ENCODE measurements around the gene JAZF1. TPM values are rescaled to one million over a fixed set of nuclear protein-coding genes. Genes with fewer than 3 reads are reported as not detected.

JAZF1 gene
- total and polyA plus RNA-seq, 4 donors = 13.5 to 38.8 (median 21.3) TPM

DNA sequence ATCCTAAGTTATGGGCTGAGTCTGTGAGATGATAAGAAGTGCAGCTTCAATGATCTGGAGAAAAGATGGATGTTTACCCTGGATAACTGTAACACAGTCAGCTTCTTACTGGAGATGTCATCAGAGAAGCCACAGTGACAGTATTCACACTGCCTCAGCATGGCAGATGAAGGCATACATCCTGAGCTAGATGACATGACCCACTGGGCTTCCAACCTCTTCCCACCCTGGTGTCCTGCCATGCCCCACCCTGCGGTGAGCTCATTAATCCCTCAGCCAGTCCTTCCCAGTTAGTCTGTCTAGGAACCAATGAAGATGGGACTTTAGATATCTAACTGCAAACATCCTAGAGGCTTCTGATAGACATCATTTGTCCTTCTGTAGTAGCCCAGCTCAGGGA, 226.8 kb downstream of the JAZF1 start:
- Histone ChIP-seq H3K36me3 (ENCODE audit: control insufficient read depth in 1 of 2, insufficient read depth in 2 of 2, low read length in 1 of 2) (no peaks in the 10 kb centered on the region), H3K27me3 (ENCODE audit: control insufficient read depth in 1 of 2, insufficient read depth in 2 of 2, low read length in 1 of 2) (no peaks in the 10 kb centered on the region), H3K4me3 (ENCODE audit: low read length in 2 of 2) (no peak overlapping the region), H3K27ac (ENCODE audit: low read depth in 1 of 2, low read length in 2 of 2) (no peak overlapping the region), H3K4me1 (ENCODE audit: control insufficient read depth in 1 of 2, insufficient read depth in 2 of 2, low read length in 2 of 2) (peaks cover 1 to 6% of the 10 kb centered on the region in 2 donors), H3K9me3 (ENCODE audit: control insufficient read depth, low read length) (no peaks in the 10 kb centered on the region)
- intact Hi-C loops (cut with DNase I) = no loop called here
- ATAC-seq (ENCODE audit: low FRiP score) (no peak), DNase-seq (no peak)
- WGBS, 2 donors = 96 to 100% methylated on average over 1 of the region's 1 CpG

- Histone ChIP-seq H3K4me3 (ENCODE audit: low read length in 2 of 2) (no peak overlapping the region), H3K27me3 (ENCODE audit: control insufficient read depth in 1 of 2, insufficient read depth in 2 of 2, low read length in 1 of 2) (no peaks in the 10 kb centered on the region), H3K27ac (ENCODE audit: low read depth in 1 of 2, low read length in 2 of 2) (no peak overlapping the region), H3K4me1 (ENCODE audit: control insufficient read depth in 1 of 2, insufficient read depth in 2 of 2, low read length in 2 of 2) (peaks cover 2 to 6% of the 10 kb centered on the region in 2 donors), H3K36me3 (ENCODE audit: control insufficient read depth in 1 of 2, insufficient read depth in 2 of 2, low read length in 1 of 2) (no peaks in the 10 kb centered on the region), H3K9me3 (ENCODE audit: control insufficient read depth, low read length) (no peaks in the 10 kb centered on the region)
- no peak for DNase-seq
- WGBS, 2 donors = 59 to 67% methylated on average over 1 of the region's 1 CpG
- intact Hi-C loops (cut with DNase I) = no loop called here
- no peak for ATAC-seq (ENCODE audit: low FRiP score)
Observed at GRCh38 chr7:27953361-27953760, 227.2 kb downstream of the JAZF1 start.

GRCh38 chr7:27952456-27953285, 227.9 kb downstream of the JAZF1 start:
- Histone ChIP-seq H3K9me3 (ENCODE audit: control insufficient read depth, low read length) (no peaks in the 10 kb centered on the region), H3K36me3 (ENCODE audit: control insufficient read depth in 1 of 2, insufficient read depth in 2 of 2, low read length in 1 of 2) (no peaks in the 10 kb centered on the region), H3K4me3 (ENCODE audit: low read length in 2 of 2) (no peak overlapping the region), H3K4me1 (ENCODE audit: control insufficient read depth in 1 of 2, insufficient read depth in 2 of 2, low read length in 2 of 2) (peaks cover 2 to 6% of the 10 kb centered on the region in 2 donors), H3K27ac (ENCODE audit: low read depth in 1 of 2, low read length in 2 of 2) (no peak overlapping the region), H3K27me3 (ENCODE audit: control insufficient read depth in 1 of 2, insufficient read depth in 2 of 2, low read length in 1 of 2) (no peaks in the 10 kb centered on the region)
- ATAC-seq (ENCODE audit: low FRiP score) = no peak
- no peak for DNase-seq
- WGBS, 2 donors = 33 to 40% methylated on average over 3 of the region's 3 CpGs
- intact Hi-C loops (cut with DNase I) = no loop called here

- DNase-seq (no peak), ATAC-seq (ENCODE audit: low FRiP score) (no peak)
- Histone ChIP-seq H3K9me3 (ENCODE audit: control insufficient read depth, low read length) (no peaks in the 10 kb centered on the region), H3K27ac (ENCODE audit: low read depth in 1 of 2, low read length in 2 of 2) (no peak overlapping the region), H3K4me1 (ENCODE audit: control insufficient read depth in 1 of 2, insufficient read depth in 2 of 2, low read length in 2 of 2) (peaks cover 2 to 6% of the 10 kb centered on the region in 2 donors), H3K27me3 (ENCODE audit: control insufficient read depth in 1 of 2, insufficient read depth in 2 of 2, low read length in 1 of 2) (no peaks in the 10 kb centered on the region), H3K4me3 (ENCODE audit: low read length in 2 of 2) (no peak overlapping the region), H3K36me3 (ENCODE audit: control insufficient read depth in 1 of 2, insufficient read depth in 2 of 2, low read length in 1 of 2) (no peaks in the 10 kb centered on the region)
- intact Hi-C loops (cut with DNase I) = no loop called here
- 58 to 67% methylated on average over 3 of the region's 3 CpGs for WGBS, 2 donors
Observed at GRCh38 chr7:27950123-27950522, 230.5 kb downstream of the JAZF1 start.

GRCh38 chr7:27948861-27949260, 231.7 kb downstream of the JAZF1 start:
- Histone ChIP-seq H3K9me3 (ENCODE audit: control insufficient read depth, low read length) (no peaks in the 10 kb centered on the region), H3K27me3 (ENCODE audit: control insufficient read depth in 1 of 2, insufficient read depth in 2 of 2, low read length in 1 of 2) (no peaks in the 10 kb centered on the region), H3K27ac (ENCODE audit: low read depth in 1 of 2, low read length in 2 of 2) (no peak overlapping the region), H3K4me1 (ENCODE audit: control insufficient read depth in 1 of 2, insufficient read depth in 2 of 2, low read length in 2 of 2) (peaks cover 2 to 6% of the 10 kb centered on the region in 2 donors), H3K4me3 (ENCODE audit: low read length in 2 of 2) (no peak overlapping the region), H3K36me3 (ENCODE audit: control insufficient read depth in 1 of 2, insufficient read depth in 2 of 2, low read length in 1 of 2) (no peaks in the 10 kb centered on the region)
- 96 to 99% methylated on average over 3 of the region's 3 CpGs for WGBS, 2 donors
- intact Hi-C loops (cut with DNase I) = no loop called here
- DNase-seq = no peak
- no peak for ATAC-seq (ENCODE audit: low FRiP score)

DNA sequence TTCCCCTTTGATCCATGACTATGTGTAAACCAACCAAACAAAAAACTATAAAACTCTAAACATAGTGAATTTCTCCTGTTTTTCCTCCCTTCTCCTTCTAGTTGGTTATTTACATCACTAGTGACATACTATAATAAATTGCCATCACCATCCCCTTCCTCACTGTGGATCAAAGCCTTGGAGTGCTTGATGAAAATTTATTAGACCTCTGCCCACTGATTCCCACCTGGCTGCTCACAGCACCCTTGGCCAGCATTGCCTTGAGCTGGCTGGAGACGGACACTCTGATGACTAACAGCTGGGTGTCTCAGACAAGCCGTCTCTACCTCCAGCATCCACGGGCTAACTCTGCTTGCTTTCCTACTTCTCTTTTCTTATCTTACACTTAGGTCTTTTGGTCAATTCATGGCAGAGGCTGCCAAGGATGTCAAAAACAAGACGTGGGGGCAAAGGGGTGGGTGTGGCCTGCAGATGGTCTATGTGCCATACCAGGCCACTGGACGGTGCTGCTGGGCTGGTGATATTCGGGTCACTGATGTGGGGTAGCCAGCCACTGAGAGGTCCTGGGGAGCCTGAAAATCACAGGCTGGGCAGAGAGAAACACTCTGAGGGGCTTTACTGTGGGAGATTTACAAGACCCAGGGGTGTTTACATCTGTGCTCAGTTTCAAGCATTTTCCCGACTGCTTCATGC, 232.9 kb downstream of the JAZF1 start:
- no peak for ATAC-seq (ENCODE audit: low FRiP score)
- Histone ChIP-seq H3K4me3 (ENCODE audit: low read length in 2 of 2) (no peak overlapping the region), H3K4me1 (ENCODE audit: control insufficient read depth in 1 of 2, insufficient read depth in 2 of 2, low read length in 2 of 2) (peaks cover 2 to 6% of the 10 kb centered on the region in 2 donors), H3K36me3 (ENCODE audit: control insufficient read depth in 1 of 2, insufficient read depth in 2 of 2, low read length in 1 of 2) (no peaks in the 10 kb centered on the region), H3K27ac (ENCODE audit: low read depth in 1 of 2, low read length in 2 of 2) (no peak overlapping the region), H3K27me3 (ENCODE audit: control insufficient read depth in 1 of 2, insufficient read depth in 2 of 2, low read length in 1 of 2) (no peaks in the 10 kb centered on the region), H3K9me3 (ENCODE audit: control insufficient read depth, low read length) (no peaks in the 10 kb centered on the region)
- intact Hi-C loops (cut with DNase I) = no loop called here
- DNase-seq = no peak
- WGBS, 2 donors = 60 to 68% methylated on average over 7 of the region's 7 CpGs

- WGBS, 2 donors = 86 to 93% methylated on average over 2 of the region's 2 CpGs
- DNase-seq (no peak), ATAC-seq (ENCODE audit: low FRiP score) (no peak)
- Histone ChIP-seq H3K27ac (ENCODE audit: low read depth in 1 of 2, low read length in 2 of 2) (no peak overlapping the region), H3K4me3 (ENCODE audit: low read length in 2 of 2) (no peak overlapping the region), H3K4me1 (ENCODE audit: control insufficient read depth in 1 of 2, insufficient read depth in 2 of 2, low read length in 2 of 2) (peaks cover 0 to 2% of the 10 kb centered on the region in 2 donors), H3K27me3 (ENCODE audit: control insufficient read depth in 1 of 2, insufficient read depth in 2 of 2, low read length in 1 of 2) (no peaks in the 10 kb centered on the region), H3K36me3 (ENCODE audit: control insufficient read depth in 1 of 2, insufficient read depth in 2 of 2, low read length in 1 of 2) (no peaks in the 10 kb centered on the region), H3K9me3 (ENCODE audit: control insufficient read depth, low read length) (no peaks in the 10 kb centered on the region)
- intact Hi-C loops (cut with DNase I) = no loop called here
Observed at GRCh38 chr7:27946351-27946750, 234.2 kb downstream of the JAZF1 start.

DNA sequence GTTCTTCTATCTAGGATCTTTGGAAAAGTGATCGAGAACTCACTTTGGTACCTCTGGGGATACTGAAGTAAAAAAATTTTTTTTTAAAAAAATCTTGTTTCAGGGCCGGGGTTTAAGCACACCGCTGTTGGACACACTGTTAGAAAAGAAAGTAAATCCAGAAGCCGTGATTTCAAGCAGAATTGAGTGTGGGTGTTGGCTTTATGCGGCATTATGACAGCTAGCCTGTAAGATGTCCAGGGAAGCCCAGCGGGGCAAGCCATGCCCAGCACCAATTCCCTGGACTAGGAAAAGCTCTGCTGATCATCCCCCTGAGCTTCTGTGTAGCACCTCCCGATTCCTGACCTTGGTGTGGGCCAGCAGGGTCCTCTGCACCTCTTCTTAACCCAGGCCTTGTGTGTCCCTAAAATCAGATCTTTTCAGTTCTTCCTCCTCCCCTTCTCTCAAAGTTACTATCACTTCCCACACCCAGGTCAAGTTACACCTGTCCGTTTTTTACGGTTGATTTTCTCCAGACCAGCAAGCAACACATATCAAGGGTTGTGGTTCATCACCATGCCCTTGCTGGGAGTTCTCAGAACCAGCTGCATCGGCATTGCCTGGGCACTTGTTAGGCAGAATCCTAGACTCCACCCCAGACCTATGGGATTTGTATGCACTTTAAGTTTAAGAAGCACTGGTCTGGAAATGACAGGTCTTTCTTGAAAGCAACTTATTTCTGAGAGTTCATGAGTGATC, 235.4 kb downstream of the JAZF1 start:
- ATAC-seq (ENCODE audit: low FRiP score) (no peak), DNase-seq (no peak)
- Histone ChIP-seq H3K9me3 (ENCODE audit: control insufficient read depth, low read length) (no peaks in the 10 kb centered on the region), H3K4me1 (ENCODE audit: control insufficient read depth in 1 of 2, insufficient read depth in 2 of 2, low read length in 2 of 2) (peaks cover 0 to 2% of the 10 kb centered on the region in 2 donors), H3K36me3 (ENCODE audit: control insufficient read depth in 1 of 2, insufficient read depth in 2 of 2, low read length in 1 of 2) (no peaks in the 10 kb centered on the region), H3K27ac (ENCODE audit: low read depth in 1 of 2, low read length in 2 of 2) (no peak overlapping the region), H3K4me3 (ENCODE audit: low read length in 2 of 2) (no peak overlapping the region), H3K27me3 (ENCODE audit: control insufficient read depth in 1 of 2, insufficient read depth in 2 of 2, low read length in 1 of 2) (no peaks in the 10 kb centered on the region)
- intact Hi-C loops (cut with DNase I) = no loop called here
- WGBS, 2 donors = 96 to 97% methylated on average over 10 of the region's 10 CpGs

All from aorta (tissue), 5 donors.